ENCODE measurements around the gene ANKRD29.

ANKRD29 gene

DNA sequence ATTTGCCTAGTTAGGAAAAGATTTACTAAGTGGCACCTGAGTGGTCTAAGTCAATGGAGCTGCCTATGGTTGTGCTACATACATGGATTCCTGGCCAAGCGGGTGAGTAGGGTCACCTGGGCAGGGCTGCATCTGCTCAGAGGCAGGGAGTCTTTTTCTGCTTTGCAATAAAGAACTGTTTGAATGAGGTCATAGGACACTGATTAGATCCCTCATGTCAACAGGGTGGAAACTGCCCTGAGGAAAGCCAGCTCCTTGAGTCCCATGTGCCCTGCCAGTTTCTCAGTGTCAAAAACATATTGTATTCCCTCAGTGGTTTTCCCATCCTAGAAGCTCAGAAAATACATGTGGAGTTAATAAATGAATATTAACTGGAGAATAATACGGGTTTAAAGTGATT is 31.1 kb upstream of the ANKRD29 start:
- H3K27ac Mint-ChIP-seq, result no peak overlapping the region
- H3K4me1 Mint-ChIP-seq (ENCODE audit: low read depth), result peaks cover 5% of the 10 kb centered on the region
- H3K27me3 Mint-ChIP-seq, result peaks cover 5% of the 10 kb centered on the region
- no peaks in the 10 kb centered on the region for H3K36me3 Mint-ChIP-seq
- H3K4me3 Mint-ChIP-seq, result no peak overlapping the region
- H3K9me3 Mint-ChIP-seq (ENCODE audit: low read depth), result no peaks in the 10 kb centered on the region

DNA sequence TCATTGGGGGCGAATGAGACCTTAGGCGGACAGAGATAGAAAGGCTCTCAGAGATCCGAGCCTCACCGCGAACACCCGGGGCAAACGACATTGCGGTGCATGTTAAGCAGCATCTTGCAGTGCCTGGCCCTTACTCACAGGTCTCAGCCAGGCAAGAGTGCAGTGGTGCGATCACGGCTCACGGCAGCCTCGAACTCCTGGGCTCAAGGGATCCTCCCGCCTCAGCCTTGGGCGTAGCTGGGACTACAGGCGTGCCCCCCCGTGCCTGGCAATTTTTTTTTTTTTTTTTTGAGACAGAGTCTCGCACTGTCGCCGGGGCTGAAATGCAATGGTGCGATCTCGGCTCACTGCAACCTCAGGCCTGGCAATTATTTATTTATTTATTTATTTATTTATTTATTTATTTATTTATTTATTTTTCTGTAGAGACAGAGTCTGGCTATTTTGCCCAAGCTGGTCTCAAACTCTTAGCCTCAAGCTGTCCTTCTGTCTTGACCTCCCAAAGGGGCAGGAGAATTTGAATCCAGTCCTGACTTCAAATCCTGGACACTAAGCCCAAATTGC is 27.9 kb upstream of the ANKRD29 start:
- H3K4me3 Mint-ChIP-seq, result peak overlapping the region; percentile 67
- H3K27me3 Mint-ChIP-seq, result peaks cover 18% of the 10 kb centered on the region
- peaks cover 9% of the 10 kb centered on the region for H3K4me1 Mint-ChIP-seq (ENCODE audit: low read depth)

GRCh38 chr18:23689616-23690504 is 27.1 kb upstream of the ANKRD29 start:
- peaks cover 9% of the 10 kb centered on the region for H3K4me1 Mint-ChIP-seq (ENCODE audit: low read depth)
- no peak overlapping the region for H3K27ac Mint-ChIP-seq
- no peaks in the 10 kb centered on the region for H3K9me3 Mint-ChIP-seq (ENCODE audit: low read depth)
- H3K27me3 Mint-ChIP-seq, result peaks cover 18% of the 10 kb centered on the region
- H3K4me3 Mint-ChIP-seq, result peak overlapping the region; percentile 67
- no peaks in the 10 kb centered on the region for H3K36me3 Mint-ChIP-seq

More for the DNA sequence above, 27.9 kb upstream of the ANKRD29 start:
- no peak overlapping the region for H3K27ac Mint-ChIP-seq
- no peaks in the 10 kb centered on the region for H3K9me3 Mint-ChIP-seq (ENCODE audit: low read depth)
- no peaks in the 10 kb centered on the region for H3K36me3 Mint-ChIP-seq

- peaks cover 20% of the 10 kb centered on the region for H3K27me3 Mint-ChIP-seq
- H3K4me3 Mint-ChIP-seq, result peak within 1 kb of the TSS; percentile 82
- H3K36me3 Mint-ChIP-seq, result no peaks in the 10 kb centered on the region
- no peaks in the 10 kb centered on the region for H3K9me3 Mint-ChIP-seq (ENCODE audit: low read depth)
- H3K4me1 Mint-ChIP-seq (ENCODE audit: low read depth), result peaks cover 9% of the 10 kb centered on the region
- no peak within 1 kb of the TSS for H3K27ac Mint-ChIP-seq
Measured at GRCh38 chr18:23689031-23689615, 26.4 kb upstream of the ANKRD29 start, which contains the start of gene LAMA3. Gene LAMA3 (plus strand): TSS chr18:23689453. CDS start chr18:23689684, 231 bp downstream.

- H3K27me3 Mint-ChIP-seq, result peaks cover 20% of the 10 kb centered on the region
- H3K27ac Mint-ChIP-seq, result no peak overlapping the region
- H3K4me1 Mint-ChIP-seq (ENCODE audit: low read depth), result peaks cover 9% of the 10 kb centered on the region
- H3K9me3 Mint-ChIP-seq (ENCODE audit: low read depth), result no peaks in the 10 kb centered on the region
- H3K4me3 Mint-ChIP-seq, result peak overlapping the region; percentile 82
- no peaks in the 10 kb centered on the region for H3K36me3 Mint-ChIP-seq
Measured at GRCh38 chr18:23688528-23688927, 25.8 kb upstream of the ANKRD29 start.

- H3K9me3 Mint-ChIP-seq (ENCODE audit: low read depth), result no peaks in the 10 kb centered on the region
- H3K4me1 Mint-ChIP-seq (ENCODE audit: low read depth), result peaks cover 6% of the 10 kb centered on the region
- no peak overlapping the region for H3K4me3 Mint-ChIP-seq
- no peak overlapping the region for H3K27ac Mint-ChIP-seq
- H3K36me3 Mint-ChIP-seq, result no peaks in the 10 kb centered on the region
- H3K27me3 Mint-ChIP-seq, result peaks cover 21% of the 10 kb centered on the region
Measured at GRCh38 chr18:23684515-23685197, 21.9 kb upstream of the ANKRD29 start.

GRCh38 chr18:23683671-23684070 is 21.0 kb upstream of the ANKRD29 start:
- Mint-ChIP-seq H3K4me3 (no peak overlapping the region), H3K9me3 (ENCODE audit: low read depth) (no peaks in the 10 kb centered on the region), H3K27ac (no peak overlapping the region), H3K27me3 (peaks cover 21% of the 10 kb centered on the region), H3K4me1 (ENCODE audit: low read depth) (peaks cover 2% of the 10 kb centered on the region), H3K36me3 (no peaks in the 10 kb centered on the region)

- H3K36me3 Mint-ChIP-seq, result no peaks in the 10 kb centered on the region
- no peak overlapping the region for H3K4me3 Mint-ChIP-seq
- H3K4me1 Mint-ChIP-seq (ENCODE audit: low read depth), result no peaks in the 10 kb centered on the region
- H3K27me3 Mint-ChIP-seq, result peaks cover 17% of the 10 kb centered on the region
- no peak overlapping the region for H3K27ac Mint-ChIP-seq
- H3K9me3 Mint-ChIP-seq (ENCODE audit: low read depth), result no peaks in the 10 kb centered on the region
Measured at GRCh38 chr18:23683155-23683554, 20.4 kb upstream of the ANKRD29 start.

DNA sequence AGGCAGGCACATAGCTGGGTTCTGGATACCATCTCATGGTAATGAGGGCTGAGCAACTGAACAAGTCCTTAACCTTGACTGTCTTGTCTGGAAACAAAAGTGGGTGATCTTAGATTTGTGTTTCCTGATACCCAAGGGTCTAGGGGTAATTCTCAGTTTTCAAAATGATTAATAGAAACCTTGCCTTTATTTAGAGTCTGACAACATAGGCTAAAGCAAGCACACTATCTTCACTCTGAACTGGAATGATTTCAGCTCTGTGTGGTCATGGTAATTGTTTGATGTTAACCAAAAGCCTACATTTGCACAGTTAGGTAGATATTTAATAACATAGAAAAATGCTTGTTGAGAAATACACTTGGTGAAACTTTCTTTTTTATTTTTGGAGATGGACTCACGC is 19.8 kb upstream of the ANKRD29 start:
- no peaks in the 10 kb centered on the region for H3K4me1 Mint-ChIP-seq (ENCODE audit: low read depth)
- no peaks in the 10 kb centered on the region for H3K36me3 Mint-ChIP-seq
- H3K27me3 Mint-ChIP-seq, result peaks cover 17% of the 10 kb centered on the region
- no peak overlapping the region for H3K4me3 Mint-ChIP-seq
- H3K9me3 Mint-ChIP-seq (ENCODE audit: low read depth), result no peaks in the 10 kb centered on the region
- no peak overlapping the region for H3K27ac Mint-ChIP-seq

DNA sequence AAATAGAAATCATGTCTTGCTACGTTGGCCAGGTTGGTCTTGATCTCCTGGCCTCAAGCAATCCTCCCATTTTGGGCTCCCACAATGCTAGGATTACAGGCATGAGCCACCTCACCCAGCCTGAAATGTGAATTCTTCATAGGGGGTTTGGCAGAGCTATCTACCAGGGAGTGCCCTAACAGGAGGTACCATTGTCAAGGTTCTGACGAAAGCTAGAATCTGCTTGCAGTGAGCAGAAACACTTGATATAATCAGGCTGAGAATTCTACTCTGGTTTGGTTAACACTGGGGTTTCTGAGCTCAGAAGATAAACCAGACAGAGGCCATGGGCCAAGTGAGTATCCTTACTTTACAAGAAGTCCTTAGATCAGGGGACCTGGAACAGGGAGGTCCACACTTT is 19.3 kb upstream of the ANKRD29 start:
- no peaks in the 10 kb centered on the region for H3K36me3 Mint-ChIP-seq
- H3K4me1 Mint-ChIP-seq (ENCODE audit: low read depth), result no peaks in the 10 kb centered on the region
- H3K9me3 Mint-ChIP-seq (ENCODE audit: low read depth), result no peaks in the 10 kb centered on the region
- no peak overlapping the region for H3K27ac Mint-ChIP-seq
- peaks cover 18% of the 10 kb centered on the region for H3K27me3 Mint-ChIP-seq
- no peak overlapping the region for H3K4me3 Mint-ChIP-seq

- H3K27me3 Mint-ChIP-seq, result peaks cover 13% of the 10 kb centered on the region
- H3K36me3 Mint-ChIP-seq, result no peaks in the 10 kb centered on the region
- H3K4me3 Mint-ChIP-seq, result no peak overlapping the region
- no peak overlapping the region for H3K27ac Mint-ChIP-seq
- H3K4me1 Mint-ChIP-seq (ENCODE audit: low read depth), result no peaks in the 10 kb centered on the region
- H3K9me3 Mint-ChIP-seq (ENCODE audit: low read depth), result no peaks in the 10 kb centered on the region
Measured at GRCh38 chr18:23675896-23676295, 13.2 kb upstream of the ANKRD29 start.

DNA sequence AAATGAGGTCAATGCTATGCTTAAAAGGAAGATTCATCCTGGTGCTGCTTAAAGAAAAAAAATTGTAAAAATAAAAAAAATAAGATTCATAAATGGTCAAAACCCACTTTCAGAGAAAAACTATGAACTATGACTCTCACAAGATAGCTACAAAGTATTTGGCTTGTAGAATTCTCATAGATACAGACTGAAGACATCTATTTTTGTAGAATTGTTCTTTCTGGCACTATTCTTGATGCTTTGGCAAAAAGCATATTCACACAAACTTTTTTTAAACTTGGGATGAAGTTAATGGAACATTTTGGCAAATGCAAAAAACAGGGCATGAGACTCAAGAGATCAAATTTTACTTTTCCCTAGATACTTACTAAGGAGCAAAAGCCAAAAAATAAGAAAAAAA is 12.5 kb upstream of the ANKRD29 start:
- H3K9me3 Mint-ChIP-seq (ENCODE audit: low read depth), result no peaks in the 10 kb centered on the region
- no peak overlapping the region for H3K4me3 Mint-ChIP-seq
- peaks cover 9% of the 10 kb centered on the region for H3K27me3 Mint-ChIP-seq
- H3K36me3 Mint-ChIP-seq, result no peaks in the 10 kb centered on the region
- no peaks in the 10 kb centered on the region for H3K4me1 Mint-ChIP-seq (ENCODE audit: low read depth)
- no peak overlapping the region for H3K27ac Mint-ChIP-seq

- H3K36me3 Mint-ChIP-seq, result no peaks in the 10 kb centered on the region
- no peaks in the 10 kb centered on the region for H3K9me3 Mint-ChIP-seq (ENCODE audit: low read depth)
- H3K27ac Mint-ChIP-seq, result no peak overlapping the region
- H3K27me3 Mint-ChIP-seq, result peaks cover 5% of the 10 kb centered on the region
- H3K4me3 Mint-ChIP-seq, result no peak overlapping the region
- no peaks in the 10 kb centered on the region for H3K4me1 Mint-ChIP-seq (ENCODE audit: low read depth)
Measured at GRCh38 chr18:23673725-23674124, 11.0 kb upstream of the ANKRD29 start.

- peaks cover 2% of the 10 kb centered on the region for H3K27me3 Mint-ChIP-seq
- H3K4me1 Mint-ChIP-seq (ENCODE audit: low read depth), result no peaks in the 10 kb centered on the region
- no peaks in the 10 kb centered on the region for H3K9me3 Mint-ChIP-seq (ENCODE audit: low read depth)
- no peak overlapping the region for H3K27ac Mint-ChIP-seq
- no peak overlapping the region for H3K4me3 Mint-ChIP-seq
- no peaks in the 10 kb centered on the region for H3K36me3 Mint-ChIP-seq
Measured at GRCh38 chr18:23671564-23671963, 8.9 kb upstream of the ANKRD29 start.

Data from activated naive CD8-positive, alpha-beta T cell (primary cell).